ENCODE results near the gene FUT2. TPM values are rescaled to one million over a fixed set of nuclear protein-coding genes. Genes with fewer than 3 reads are reported as not detected.

FUT2 gene
- total RNA-seq, result not detected in 2 replicates

DNA sequence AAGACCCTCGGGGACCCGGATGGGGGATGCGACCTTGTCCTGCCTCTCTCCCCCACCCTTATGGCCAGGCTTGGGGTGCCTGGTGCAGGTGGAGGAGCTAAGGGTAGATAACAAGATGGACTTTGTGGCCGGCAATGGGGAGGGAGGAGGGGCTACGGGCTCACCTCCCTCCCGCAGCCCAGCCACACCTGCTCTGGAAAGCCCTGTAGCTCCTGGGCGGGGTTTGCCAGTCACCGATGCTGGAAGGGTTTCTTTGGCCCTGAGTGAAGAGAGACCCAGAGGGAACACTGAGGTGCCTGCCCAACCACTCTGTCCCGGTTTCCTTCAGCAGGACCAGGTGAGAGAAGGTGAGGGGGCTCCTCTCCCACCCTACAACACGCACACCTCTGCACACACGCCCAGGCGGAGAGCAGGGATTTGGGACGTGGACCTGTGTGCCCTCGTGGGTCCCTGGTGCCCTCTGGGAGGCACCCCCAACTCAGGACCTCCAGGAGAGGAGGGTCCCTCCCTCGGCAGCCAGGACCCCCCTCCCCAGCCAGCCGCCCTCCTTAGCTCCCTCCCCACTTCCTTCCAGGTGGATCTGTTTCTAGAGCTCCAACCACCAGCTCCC is at the start of gene FUT2:
TSS of gene FUT2 (plus strand) at position 229 of the 610 bp plus-strand sequence. CDS start 6,986 bp downstream, outside the sequence.

DNA sequence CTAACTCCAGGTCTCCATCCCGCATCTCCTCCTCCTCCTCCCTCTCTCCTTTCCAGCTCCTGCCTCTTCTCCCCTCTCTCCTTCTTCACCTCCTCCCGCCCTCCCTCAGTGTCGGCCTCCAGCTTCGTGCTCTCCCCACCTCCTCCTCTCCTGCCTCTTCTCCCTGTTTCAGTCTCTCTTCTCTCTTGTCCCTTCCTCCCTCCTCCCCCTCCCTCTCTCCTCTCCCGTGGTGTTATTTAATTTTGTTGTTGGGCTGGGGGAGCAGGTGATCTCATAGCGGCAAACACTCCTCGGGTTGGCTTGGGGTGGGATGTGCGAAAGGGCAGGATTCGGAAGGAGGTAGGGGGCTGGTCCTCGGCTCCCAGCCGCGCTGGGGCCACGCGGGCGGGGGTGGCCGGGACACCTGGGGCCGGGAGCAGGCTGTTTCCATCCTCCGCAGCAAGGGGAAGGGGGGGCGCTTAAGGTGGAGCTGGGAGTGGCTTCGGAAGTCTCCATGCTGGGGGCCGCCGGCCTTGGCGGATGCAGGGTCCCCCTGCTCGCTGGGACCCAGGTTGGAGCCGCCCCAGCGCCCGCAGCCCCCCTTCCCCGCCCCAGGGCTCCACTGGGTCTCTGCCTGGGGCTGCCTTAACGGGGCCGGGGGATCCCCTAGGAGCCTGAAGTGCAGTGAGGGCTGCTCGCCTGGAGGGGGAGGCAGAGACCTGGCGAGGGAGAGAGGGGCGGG is 49.6 kb upstream of the FUT2 start, which contains the start of gene CA11:
TSS of gene CA11 (minus strand) at position 187 of the 721 bp plus-strand sequence. CDS start 555 bp downstream, outside the sequence.

DNA sequence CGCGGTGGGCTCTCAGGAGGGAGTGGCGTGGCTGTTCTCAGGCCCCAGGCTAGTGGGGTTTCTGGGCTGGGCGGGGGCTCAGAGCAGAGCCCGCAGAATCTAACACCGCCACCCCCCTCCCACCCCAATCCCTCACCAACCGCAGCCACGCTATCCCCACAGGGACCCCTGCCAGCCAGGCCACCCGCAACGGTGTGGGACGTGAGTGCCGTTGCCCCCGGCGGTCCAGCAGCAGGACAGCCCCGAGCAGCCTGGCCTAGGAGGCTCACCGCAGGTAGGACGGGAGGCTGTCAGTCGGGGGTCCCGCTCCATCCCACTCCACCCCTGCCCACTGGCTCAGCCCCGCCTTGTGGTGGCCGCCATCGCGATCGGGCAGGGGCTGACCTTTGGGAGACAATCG is 22.8 kb upstream of the FUT2 start, which contains the start of gene NTN5:
TSS of gene NTN5 (minus strand) at position 24 of the 400 bp plus-strand sequence. CDS start 2,031 bp downstream, outside the sequence.

DNA sequence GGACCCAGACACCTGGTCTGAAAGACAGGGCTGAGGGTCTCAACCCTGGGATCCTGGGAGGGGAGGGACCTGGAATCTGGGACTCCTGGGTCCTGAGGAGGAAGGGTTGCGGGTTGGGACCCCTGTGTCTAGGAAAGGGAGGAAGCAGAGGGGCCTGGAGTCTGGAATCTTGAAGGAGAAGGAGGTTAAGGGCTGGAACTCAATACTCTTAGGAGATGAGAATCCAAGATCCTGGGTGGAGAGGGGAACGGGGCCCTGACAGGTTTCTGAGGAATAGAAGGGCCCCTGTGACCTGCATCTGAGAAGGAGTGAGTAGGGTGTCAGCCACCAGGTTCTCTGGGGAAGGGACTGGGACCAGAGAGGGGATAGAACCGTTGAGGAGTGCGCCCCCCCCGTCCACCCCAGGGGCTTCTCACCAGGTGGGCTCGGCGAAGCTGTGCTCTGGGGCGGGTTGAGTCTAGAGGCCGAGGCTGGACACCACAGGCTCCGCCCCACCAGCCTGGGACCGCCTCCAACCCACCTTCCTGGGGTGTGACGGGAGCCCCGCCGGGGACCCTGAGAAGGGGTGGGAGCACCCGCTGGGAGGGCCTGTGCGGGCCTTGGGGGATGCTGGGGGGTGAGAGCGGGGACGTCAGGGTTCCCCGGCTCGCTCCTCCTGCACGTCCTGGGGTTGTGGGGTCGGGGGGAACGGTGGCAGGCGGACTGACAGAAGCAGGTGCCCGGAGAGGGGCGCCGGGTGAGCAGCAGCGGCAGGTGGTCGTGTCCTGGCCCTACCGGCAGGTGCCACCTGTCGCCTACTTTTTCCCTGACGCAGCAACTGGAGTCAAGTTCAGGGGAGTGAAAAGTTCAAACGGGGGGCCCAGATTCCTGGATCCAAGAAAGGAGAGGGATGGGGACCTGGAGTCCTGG is 23.7 kb downstream of the FUT2 start, which contains the start of gene MAMSTR:
TSS of gene MAMSTR (minus strand) at position 463 of the 909 bp plus-strand sequence. CDS start 694 bp downstream, outside the sequence.

DNA sequence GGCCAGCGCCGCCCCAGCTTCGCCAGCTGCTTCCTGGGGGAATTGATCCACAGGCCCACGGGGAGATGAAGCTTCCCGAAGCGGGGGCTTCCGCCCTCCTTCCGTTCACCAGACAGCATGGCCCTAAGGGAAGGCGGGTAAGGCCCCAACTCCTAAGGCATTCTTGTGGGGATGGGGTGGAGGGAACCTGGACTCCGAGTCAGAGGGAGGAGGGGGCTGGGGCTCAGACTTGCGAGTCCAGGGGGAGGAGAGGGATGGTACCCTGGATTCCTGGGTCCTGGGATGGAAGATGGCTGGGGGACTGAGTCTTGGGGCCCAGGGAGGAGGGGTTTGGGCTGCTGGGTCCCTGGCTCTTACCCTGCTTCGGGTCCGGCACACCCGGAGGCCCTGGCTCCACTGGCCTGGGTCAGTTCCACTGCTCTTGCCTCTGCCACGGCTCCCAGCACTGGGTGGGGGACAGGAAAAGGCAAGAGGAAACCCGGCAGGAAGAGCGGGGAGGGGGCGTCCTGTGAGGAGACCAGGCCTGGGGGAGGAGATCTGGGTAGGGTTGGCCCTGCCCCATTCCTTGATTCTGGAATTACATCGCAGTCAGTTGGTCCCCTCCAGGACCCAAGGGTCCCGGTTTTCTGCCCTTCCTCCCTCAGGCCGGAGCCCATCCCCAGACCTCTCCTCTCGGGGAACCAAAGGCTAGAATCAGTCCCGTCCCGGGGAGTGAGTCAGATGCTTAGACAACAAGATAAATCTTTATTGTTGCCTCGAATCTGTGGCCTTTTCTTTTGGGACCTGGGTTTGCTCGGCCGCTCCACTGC is 44.6 kb downstream of the FUT2 start, which contains the start of gene RASIP1:
TSS of gene RASIP1 (minus strand) at position 447 of the 809 bp plus-strand sequence. CDS start at position 119, 328 bp downstream.

DNA sequence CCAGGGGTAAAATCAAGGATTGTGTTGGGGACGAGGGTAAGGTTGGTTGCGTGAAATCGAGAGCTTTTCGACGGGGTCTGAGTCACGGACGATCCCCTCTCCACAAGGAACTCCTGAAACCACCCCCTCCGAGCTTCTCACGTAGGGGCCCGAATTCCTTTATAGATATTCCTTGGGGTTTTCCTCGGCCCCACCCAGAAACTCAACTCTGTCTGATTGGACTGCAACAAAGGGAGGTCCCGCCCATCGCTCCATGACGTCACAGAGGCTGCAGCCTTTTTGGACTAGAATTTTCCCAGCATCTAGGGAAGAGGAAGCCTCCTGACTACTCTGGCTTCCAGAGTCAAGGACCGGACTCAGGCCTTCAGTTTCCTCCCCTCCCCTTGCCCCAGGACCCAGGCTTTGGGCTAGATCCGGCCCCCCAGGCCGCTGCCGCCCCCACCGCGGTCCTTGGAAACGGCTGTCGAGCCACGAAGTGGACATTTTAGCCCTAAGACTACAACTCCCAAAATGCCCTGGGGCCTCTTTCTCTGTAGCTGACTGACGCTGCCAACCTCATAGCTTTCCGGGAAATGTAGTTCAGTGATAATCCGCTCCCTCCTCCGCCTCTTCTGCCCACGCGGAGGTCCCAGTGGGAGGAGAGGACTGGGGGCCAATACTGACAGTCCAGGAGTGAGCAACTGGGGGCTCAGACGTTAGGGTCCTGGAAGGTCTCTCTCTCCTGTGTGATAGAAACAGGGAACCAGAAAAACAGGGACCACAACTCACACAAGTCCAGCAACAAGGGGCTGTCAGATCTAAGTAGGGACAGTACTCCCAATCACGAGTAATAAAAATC is 51.2 kb downstream of the FUT2 start, which contains the start of gene IZUMO1:
TSS of gene IZUMO1 (minus strand) at position 172 of the 838 bp plus-strand sequence. CDS start 1,050 bp downstream, outside the sequence.

DNA sequence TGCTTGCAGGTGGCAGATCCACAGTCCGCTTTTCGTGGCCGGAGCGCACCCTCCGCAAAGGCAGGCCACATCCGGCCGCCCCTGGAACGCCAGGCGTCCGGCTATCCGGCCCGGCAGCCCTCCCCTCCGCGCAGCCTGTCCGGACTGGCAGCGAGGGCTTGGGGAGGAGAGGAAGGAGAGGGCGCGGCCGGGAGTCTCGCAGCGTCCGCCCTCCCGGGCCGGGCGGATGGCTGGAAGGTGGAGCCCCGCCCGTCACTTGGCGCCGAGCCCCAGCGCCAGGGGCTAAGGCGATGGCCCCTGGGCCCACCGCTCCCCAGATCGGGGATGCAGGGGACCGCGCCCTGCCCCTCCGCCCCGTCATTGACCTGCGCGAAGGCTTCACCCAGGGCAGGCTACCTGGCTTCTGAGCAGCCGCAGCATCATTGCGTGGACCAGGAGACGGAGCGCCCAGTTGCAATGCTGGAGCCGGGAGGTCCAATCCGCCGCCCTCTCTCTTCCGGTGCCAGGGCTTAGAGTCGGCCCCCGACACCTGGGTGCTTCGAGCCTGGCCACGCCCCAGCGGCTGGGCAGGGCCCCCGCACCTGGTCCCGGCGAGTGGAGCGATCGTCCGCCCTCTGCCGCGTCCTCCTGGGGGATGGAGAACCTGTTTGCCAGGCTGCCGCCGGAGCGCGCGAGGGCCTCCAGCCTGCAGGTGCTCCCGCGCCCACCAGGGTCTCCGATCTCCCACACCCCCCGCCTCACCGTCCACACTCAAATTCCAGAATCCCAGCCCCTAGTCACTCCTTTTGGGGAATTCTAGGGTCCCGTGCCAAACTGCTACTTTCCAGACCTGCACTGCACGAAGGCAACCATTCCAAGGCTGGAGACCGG is 57.0 kb downstream of the FUT2 start, which contains the start of gene FUT1:
TSS of gene FUT1 (minus strand) at position 146 of the 870 bp plus-strand sequence. CDS start 1,360 bp downstream, outside the sequence.

DNA sequence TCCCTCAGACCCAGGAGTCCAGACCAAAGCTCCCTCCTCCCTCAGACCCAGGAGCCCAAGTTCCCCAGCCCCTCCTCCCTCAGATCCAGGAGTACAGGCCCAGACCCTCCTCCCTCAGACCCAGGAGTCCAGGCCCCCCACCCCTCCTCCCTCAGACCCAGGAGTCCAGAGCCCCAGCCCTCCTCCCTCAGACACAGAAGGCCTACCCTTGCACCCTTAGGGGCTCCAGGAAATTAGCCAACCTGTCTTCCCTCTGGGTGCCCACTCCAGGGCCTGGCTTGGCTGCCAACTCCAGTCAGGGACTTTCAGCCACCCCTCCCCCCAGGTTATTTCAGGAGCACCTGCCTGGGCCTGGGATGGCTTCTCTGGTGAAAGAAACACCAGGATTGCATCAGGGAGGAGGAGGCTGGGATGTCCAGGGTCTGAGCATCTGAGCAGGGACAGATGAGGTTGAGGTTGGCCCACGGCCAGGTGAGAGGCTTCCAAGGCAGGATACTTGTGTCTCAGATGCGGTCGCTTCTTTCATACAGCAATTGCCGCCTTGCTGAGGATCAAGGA is 59.4 kb downstream of the FUT2 start, which contains the start of gene FGF21:
TSS of gene FGF21 (plus strand) at position 441 of the 558 bp plus-strand sequence. CDS start 713 bp downstream, outside the sequence.

Other genes with a start within 250 kb of the FUT2 start
- gene GRWD1, start 250.0 kb upstream of the FUT2 start, total RNA-seq, result 32.2 and 62.4 TPM in 2 replicates
- gene KCNJ14, start 240.4 kb upstream of the FUT2 start, total RNA-seq, result 0.29 and 0.66 TPM in 2 replicates
- gene CYTH2, start 226.6 kb upstream of the FUT2 start, total RNA-seq, result 54.5 and 70.9 TPM in 2 replicates
- gene LMTK3, start 184.1 kb upstream of the FUT2 start, total RNA-seq, result 0.14 TPM in 1 of 2 replicates, not detected in the other
- gene SULT2B1, start 143.8 kb upstream of the FUT2 start, total RNA-seq, result 0.22 TPM in 1 of 2 replicates, not detected in the other
- gene SPACA4, start 89.2 kb upstream of the FUT2 start, total RNA-seq, result not detected in 2 replicates
- 0.57 TPM in 1 of 2 replicates, not detected in the other for gene FAM83E, start 80.9 kb upstream of the FUT2 start, total RNA-seq
- gene RPL18, start 76.8 kb upstream of the FUT2 start, total RNA-seq, result 1,434 and 1,613 TPM in 2 replicates
- 14.4 and 15.2 TPM in 2 replicates for gene SPHK2, start 76.5 kb upstream of the FUT2 start, total RNA-seq
- 1.1 and 4.8 TPM in 2 replicates for gene DBP, start 58.6 kb upstream of the FUT2 start, total RNA-seq
- 0.88 TPM in 1 of 2 replicates, not detected in the other for gene CA11, start 49.8 kb upstream of the FUT2 start, total RNA-seq
- gene NTN5, start 23.0 kb upstream of the FUT2 start, total RNA-seq, result not detected in 2 replicates
- gene MAMSTR, start 23.8 kb downstream of the FUT2 start, total RNA-seq, result under 0.01 and 0.57 TPM in 2 replicates
- gene RASIP1, start 44.6 kb downstream of the FUT2 start, total RNA-seq, result 0.66 and 0.72 TPM in 2 replicates
- gene IZUMO1, start 50.9 kb downstream of the FUT2 start, total RNA-seq, result not detected in 2 replicates
- under 0.01 TPM in 2 replicates for gene FUT1, start 56.7 kb downstream of the FUT2 start, total RNA-seq
- gene FGF21, start 59.6 kb downstream of the FUT2 start, total RNA-seq, result not detected in 2 replicates
- 25.4 and 44.1 TPM in 2 replicates for gene BCAT2, start 115.1 kb downstream of the FUT2 start, total RNA-seq
- gene HSD17B14, start 140.5 kb downstream of the FUT2 start, total RNA-seq, result 2.3 and 27.8 TPM in 2 replicates
- 5.4 and 6.3 TPM in 2 replicates for gene PLEKHA4, start 172.6 kb downstream of the FUT2 start, total RNA-seq
- gene PPP1R15A, start 176.4 kb downstream of the FUT2 start, total RNA-seq, result 66.1 and 221 TPM in 2 replicates
- gene TULP2, start 202.8 kb downstream of the FUT2 start, total RNA-seq, result under 0.01 and 0.22 TPM in 2 replicates
- 129 and 755 TPM in 2 replicates for gene NUCB1, start 204.3 kb downstream of the FUT2 start, total RNA-seq
- 0.44 TPM in 1 of 2 replicates, not detected in the other for gene DHDH, start 237.7 kb downstream of the FUT2 start, total RNA-seq

Measured in placental pericyte (primary cell).